ENCODE measurements around the gene TCF4.

The TCF4 gene

GRCh38 chr18:55219059-55219458 is 368.9 kb downstream of the TCF4 start:
- DNase-seq: no peak

GRCh38 chr18:55214969-55215368 is 373.0 kb downstream of the TCF4 start:
- no peak for DNase-seq

- no peak for DNase-seq
These were observed 373.5 kb downstream of the TCF4 start for GRCh38 chr18:55214534-55214933.

- no peak for DNase-seq
These were observed 374.4 kb downstream of the TCF4 start for GRCh38 chr18:55213586-55213985.

GRCh38 chr18:55206927-55207326 is 381.1 kb downstream of the TCF4 start:
- DNase-seq: no peak

GRCh38 chr18:55202232-55202917 is 385.6 kb downstream of the TCF4 start:
- DNase-seq: no peak

- no peak for DNase-seq
These were observed 388.6 kb downstream of the TCF4 start for GRCh38 chr18:55199291-55199963.

GRCh38 chr18:55195863-55196262 is 392.1 kb downstream of the TCF4 start:
- no peak for DNase-seq

- no peak for DNase-seq
These were observed 398.0 kb downstream of the TCF4 start for GRCh38 chr18:55189972-55190371.

GRCh38 chr18:55186588-55186987 is 401.4 kb downstream of the TCF4 start:
- no peak for DNase-seq

- DNase-seq: no peak
These were observed 402.6 kb downstream of the TCF4 start for GRCh38 chr18:55185391-55185790.

GRCh38 chr18:55179835-55180234 is 408.2 kb downstream of the TCF4 start:
- DNase-seq: no peak

GRCh38 chr18:55179425-55179824 is 408.6 kb downstream of the TCF4 start:
- no peak for DNase-seq

- no peak for DNase-seq
These were observed 414.7 kb downstream of the TCF4 start for GRCh38 chr18:55173291-55173690.

All from NCI-H748 treated with DMSO at 0.1 percent for 48 hours (cell line).